Measurements from ENCODE around the gene HDAC6.

DNA sequence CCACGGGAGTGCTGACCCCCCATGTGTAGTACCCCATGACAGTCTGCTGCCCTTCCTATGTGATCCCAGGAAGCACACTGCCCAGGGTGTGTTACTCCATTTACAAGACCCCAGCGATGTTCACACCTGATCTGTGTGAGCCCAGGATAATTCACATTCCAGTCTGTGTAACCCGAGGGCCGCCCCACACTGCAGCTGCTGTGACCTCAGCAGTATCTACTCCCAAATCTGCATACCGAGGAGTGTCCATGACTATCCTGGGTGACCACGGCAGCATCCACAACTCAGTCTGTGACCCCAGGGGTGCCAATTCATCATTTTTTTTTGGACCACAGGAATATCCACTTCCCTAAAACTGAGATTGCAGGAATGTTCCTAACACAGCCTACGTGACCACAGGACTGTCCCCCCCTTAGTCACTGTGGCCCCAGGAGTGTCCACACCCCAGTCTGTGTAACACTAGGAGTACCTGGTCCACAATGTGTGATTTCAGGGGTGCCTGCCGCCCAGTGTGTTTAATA is 48.1 kb upstream of the HDAC6 start:
- TF ChIP-seq POLR2A (IDR thresholded peaks at IDR 0.05), result no peak
- TF ChIP-seq, protein P1, sequence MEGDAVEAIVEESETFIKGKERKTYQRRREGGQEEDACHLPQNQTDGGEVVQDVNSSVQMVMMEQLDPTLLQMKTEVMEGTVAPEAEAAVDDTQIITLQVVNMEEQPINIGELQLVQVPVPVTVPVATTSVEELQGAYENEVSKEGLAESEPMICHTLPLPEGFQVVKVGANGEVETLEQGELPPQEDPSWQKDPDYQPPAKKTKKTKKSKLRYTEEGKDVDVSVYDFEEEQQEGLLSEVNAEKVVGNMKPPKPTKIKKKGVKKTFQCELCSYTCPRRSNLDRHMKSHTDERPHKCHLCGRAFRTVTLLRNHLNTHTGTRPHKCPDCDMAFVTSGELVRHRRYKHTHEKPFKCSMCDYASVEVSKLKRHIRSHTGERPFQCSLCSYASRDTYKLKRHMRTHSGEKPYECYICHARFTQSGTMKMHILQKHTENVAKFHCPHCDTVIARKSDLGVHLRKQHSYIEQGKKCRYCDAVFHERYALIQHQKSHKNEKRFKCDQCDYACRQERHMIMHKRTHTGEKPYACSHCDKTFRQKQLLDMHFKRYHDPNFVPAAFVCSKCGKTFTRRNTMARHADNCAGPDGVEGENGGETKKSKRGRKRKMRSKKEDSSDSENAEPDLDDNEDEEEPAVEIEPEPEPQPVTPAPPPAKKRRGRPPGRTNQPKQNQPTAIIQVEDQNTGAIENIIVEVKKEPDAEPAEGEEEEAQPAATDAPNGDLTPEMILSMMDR (IDR thresholded peaks at IDR 0.05), result no peak
